Neural cell (in vitro differentiated cells): ENCODE results near the gene UBE2O.

ENCODE experiments used
- EP300 ChIP-seq: fragments of 450-650 bp; conservative IDR thresholded peaks from 2 replicates; pipeline ENCODE4 v1.6.1; 2014; ENCODE audit warnings: antibody characterized with exemption, mild to moderate bottlenecking, moderate library complexity; ENCODE audit not compliant: poor library complexity, severe bottlenecking
- EZH2 ChIP-seq: fragments of 200-600, 300-800 bp; shearing (Covaris generic), sonication (generic); IDR thresholded peaks from 2 replicates; pipeline ENCODE4 v1.6.1; 2014; ENCODE audit warnings: antibody characterized with exemption, low read length, borderline replicate concordance, mild to moderate bottlenecking; ENCODE audit not compliant: insufficient read depth, poor library complexity, severe bottlenecking
- POLR2AphosphoS5 ChIP-seq: IDR thresholded peaks from 2 replicates; pipeline ENCODE4 v1.6.1; 2012
- SMC3 ChIP-seq: fragments of 450-650 bp; conservative IDR thresholded peaks from 2 replicates; pipeline ENCODE4 v1.6.1; 2014; ENCODE audit warnings: antibody characterized with exemption, mild to moderate bottlenecking, moderate library complexity; ENCODE audit not compliant: poor library complexity
- TAF1 ChIP-seq: IDR thresholded peaks from 2 replicates; pipeline ENCODE4 v1.6.1; 2012; ENCODE audit warnings: low read depth
- TF ChIP-seq, protein P1 (sequence below): fragments of 450-650 bp; IDR thresholded peaks from 2 replicates; pipeline ENCODE4 v1.5.1; 2014; ENCODE audit warnings: antibody characterized with exemption, mild to moderate bottlenecking, moderate library complexity; ENCODE audit not compliant: poor library complexity, severe bottlenecking
- TF ChIP-seq, protein P2 (sequence below): IDR thresholded peaks from 2 replicates; pipeline ENCODE4 v1.6.1; 2012; ENCODE audit warnings: borderline replicate concordance

DNA sequence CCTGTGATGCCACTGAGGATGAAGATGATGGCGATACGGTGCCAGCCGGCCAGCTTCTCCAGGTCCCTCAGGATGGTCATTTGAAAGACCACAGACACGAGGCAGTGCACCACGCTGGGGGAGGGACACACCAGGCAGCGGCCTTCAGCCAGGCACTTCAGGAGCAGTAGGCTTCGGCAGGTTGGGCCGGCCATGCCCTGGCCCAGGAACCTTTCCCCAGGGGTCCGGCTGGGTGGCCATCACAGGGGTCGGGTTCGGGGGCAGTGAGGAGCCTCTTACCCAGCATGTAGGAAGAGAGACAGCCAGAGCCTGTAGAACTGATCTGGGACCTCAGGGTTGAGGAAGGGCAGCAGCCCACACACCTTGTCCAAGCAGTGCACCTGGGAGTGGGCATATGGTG lies 19.8 kb upstream of the UBE2O start:
- TF ChIP-seq SMC3 (no peak), EP300 (no peak), TAF1 (no peak), POLR2AphosphoS5 (no peak), EZH2 (no peak)
- TF ChIP-seq, protein P1, sequence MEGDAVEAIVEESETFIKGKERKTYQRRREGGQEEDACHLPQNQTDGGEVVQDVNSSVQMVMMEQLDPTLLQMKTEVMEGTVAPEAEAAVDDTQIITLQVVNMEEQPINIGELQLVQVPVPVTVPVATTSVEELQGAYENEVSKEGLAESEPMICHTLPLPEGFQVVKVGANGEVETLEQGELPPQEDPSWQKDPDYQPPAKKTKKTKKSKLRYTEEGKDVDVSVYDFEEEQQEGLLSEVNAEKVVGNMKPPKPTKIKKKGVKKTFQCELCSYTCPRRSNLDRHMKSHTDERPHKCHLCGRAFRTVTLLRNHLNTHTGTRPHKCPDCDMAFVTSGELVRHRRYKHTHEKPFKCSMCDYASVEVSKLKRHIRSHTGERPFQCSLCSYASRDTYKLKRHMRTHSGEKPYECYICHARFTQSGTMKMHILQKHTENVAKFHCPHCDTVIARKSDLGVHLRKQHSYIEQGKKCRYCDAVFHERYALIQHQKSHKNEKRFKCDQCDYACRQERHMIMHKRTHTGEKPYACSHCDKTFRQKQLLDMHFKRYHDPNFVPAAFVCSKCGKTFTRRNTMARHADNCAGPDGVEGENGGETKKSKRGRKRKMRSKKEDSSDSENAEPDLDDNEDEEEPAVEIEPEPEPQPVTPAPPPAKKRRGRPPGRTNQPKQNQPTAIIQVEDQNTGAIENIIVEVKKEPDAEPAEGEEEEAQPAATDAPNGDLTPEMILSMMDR, result no peak
- TF ChIP-seq, protein P2, sequence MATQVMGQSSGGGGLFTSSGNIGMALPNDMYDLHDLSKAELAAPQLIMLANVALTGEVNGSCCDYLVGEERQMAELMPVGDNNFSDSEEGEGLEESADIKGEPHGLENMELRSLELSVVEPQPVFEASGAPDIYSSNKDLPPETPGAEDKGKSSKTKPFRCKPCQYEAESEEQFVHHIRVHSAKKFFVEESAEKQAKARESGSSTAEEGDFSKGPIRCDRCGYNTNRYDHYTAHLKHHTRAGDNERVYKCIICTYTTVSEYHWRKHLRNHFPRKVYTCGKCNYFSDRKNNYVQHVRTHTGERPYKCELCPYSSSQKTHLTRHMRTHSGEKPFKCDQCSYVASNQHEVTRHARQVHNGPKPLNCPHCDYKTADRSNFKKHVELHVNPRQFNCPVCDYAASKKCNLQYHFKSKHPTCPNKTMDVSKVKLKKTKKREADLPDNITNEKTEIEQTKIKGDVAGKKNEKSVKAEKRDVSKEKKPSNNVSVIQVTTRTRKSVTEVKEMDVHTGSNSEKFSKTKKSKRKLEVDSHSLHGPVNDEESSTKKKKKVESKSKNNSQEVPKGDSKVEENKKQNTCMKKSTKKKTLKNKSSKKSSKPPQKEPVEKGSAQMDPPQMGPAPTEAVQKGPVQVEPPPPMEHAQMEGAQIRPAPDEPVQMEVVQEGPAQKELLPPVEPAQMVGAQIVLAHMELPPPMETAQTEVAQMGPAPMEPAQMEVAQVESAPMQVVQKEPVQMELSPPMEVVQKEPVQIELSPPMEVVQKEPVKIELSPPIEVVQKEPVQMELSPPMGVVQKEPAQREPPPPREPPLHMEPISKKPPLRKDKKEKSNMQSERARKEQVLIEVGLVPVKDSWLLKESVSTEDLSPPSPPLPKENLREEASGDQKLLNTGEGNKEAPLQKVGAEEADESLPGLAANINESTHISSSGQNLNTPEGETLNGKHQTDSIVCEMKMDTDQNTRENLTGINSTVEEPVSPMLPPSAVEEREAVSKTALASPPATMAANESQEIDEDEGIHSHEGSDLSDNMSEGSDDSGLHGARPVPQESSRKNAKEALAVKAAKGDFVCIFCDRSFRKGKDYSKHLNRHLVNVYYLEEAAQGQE, result no peak
